GM19463 (cell line): ENCODE results near the gene DSTYK.
"Not testable (repeated sequence)": the region's sequence is repeated elsewhere in the genome, so short reads cannot be mapped to it uniquely, and the experiment has no call there.

Experiments
- ATAC-seq: cut with Tn5 transposase; IDR thresholded peaks from one replicate; pipeline ENCODE4 v1.9.1; 2021; ENCODE audit warnings: mild to moderate bottlenecking, moderate library complexity; ENCODE audit not compliant: unreplicated experiment

DSTYK gene

DNA sequence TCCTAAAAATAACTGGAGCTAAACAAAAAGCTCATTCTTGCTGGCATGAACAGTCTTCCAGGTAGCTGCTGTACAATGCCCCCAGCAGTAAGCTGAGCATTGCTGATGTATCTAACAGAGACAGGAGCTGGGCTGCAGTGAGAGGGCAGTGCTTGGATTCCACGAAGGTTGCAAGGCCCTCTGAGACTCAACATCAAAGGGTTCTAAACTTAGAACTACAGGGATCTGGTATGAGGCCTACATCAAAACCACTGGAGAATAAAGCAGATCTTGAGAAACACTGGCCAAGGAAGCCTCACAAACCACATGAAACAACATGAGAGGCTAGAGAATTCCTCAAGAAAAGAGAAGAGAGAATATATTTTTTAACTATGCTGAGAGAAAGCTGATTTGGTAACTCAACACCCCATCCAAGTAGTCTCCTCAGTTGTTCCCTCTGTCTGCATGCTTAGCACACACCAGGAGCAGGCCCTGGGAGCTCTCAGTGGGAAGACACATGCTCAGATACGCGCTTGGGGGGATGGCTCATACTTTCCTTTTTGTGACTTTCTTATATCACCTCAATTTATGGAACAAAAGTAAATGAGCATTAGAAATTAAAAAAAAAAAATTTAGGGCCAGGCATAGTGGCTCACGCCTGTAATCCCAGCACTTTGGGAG is 27.7 kb downstream of the DSTYK start:
- no peak for ATAC-seq

- no peak for ATAC-seq
These were observed 28.6 kb downstream of the DSTYK start for GRCh38 chr1:205182930-205183329.

- ATAC-seq, result not testable (repeated sequence)
These were observed 31.2 kb downstream of the DSTYK start for GRCh38 chr1:205180331-205180730.

GRCh38 chr1:205179842-205180241 is 31.7 kb downstream of the DSTYK start:
- ATAC-seq, result no peak

DNA sequence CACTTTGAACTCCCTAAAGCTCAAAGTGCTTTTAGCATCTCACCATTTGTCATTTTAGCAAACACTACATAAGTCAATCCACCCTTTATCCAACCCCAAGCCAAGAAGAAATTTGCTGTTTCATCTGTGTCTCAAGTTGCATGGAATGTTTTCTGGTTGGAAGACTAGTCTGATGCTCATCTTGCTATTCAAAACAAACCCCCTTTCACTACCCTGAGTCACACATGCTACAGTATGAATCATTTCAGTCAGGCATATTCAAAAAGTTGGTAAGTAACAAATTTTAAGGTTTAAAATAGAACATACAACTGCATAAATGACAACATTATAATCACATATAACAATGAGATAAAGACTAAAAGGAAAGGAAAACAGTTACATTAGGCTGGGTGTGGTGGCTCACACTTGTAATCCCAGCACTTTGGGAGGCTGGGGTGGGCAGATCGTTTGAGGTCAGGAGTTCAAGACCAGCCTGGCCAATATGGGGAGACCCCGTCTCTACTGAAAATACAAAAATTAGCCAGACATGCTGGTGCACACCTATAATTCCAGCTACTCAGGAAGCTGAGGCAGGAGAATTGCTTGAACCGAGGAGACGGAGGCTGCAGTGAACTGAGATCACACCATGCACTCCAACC is 38.7 kb downstream of the DSTYK start:
- ATAC-seq, result no peak

- no peak for ATAC-seq
These were observed 40.1 kb downstream of the DSTYK start for GRCh38 chr1:205171369-205171768.

GRCh38 chr1:205170532-205171269 is 40.8 kb downstream of the DSTYK start:
- ATAC-seq, result no peak

- no peak for ATAC-seq
These were observed 42.3 kb downstream of the DSTYK start for GRCh38 chr1:205169248-205169647.

GRCh38 chr1:205168291-205168690 is 43.2 kb downstream of the DSTYK start:
- ATAC-seq, result no peak

GRCh38 chr1:205162301-205162700 is 49.2 kb downstream of the DSTYK start:
- no peak for ATAC-seq

GRCh38 chr1:205161076-205161475 is 50.4 kb downstream of the DSTYK start:
- ATAC-seq, result no peak

DNA sequence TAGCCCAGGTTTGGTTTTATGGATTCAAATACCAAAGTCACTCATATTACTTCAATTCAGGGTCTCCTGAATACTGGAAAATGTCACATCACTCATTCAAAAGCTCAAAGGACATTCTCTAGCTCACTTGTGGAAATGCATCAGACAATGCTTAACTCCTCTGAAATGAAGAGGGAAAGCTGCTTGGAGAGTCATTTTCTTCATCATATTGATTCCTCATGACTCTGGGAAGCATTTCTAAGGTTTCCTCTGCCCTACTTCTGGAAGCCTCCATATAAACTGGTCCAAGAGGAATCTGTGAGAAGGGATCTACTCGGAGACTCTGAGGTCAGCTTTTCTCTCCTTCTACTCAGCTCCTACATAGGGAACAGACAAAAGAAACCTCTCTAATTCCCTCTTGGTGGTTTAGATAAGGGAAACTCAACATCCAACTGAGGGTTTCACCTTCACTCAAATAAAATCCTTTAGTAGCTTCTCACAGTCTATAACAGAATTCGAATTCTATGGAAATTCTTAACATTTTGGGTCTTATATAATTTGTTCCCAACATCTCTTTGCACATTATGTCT is 53.4 kb downstream of the DSTYK start:
- ATAC-seq, result no peak

GRCh38 chr1:205155665-205156377 is 55.7 kb downstream of the DSTYK start:
- ATAC-seq, result not testable (repeated sequence)

- ATAC-seq, result no peak
These were observed 59.0 kb downstream of the DSTYK start for GRCh38 chr1:205152505-205152904.

DNA sequence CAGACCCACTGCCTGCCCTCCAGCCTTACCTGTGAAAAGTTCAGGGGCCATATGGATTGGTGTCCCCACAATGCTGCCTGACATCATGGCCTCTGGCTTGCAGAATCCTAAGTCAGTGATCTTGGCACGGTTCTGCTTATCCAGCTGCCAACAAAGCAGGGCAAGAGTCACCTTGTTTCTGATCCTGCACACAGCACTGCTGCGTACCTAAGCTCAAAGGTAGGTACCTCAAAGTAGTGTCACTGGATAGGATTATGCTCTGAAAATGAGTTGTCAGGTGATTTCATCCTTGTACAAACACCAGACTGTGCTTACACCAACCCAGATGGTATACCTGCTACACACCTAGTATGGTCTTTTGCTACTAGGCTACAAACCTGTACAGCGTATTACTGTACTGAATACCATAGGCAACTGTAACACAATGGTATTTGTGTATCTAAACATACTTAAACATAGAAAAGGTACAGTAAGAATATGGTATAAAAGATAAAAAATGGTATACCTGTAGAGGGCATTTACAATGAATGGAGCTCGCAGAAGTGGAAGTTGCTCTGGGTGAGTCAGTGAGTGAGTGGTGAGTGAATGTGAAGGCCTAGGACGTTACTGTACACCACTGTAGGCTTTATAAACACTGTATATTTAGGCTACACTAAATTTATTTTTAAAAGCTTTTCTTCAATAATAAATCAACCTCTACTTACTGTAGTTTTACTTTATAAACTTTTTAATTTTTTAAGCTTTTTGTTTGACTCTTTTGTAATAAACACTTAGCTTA is 60.7 kb downstream of the DSTYK start:
- ATAC-seq, result no peak

DNA sequence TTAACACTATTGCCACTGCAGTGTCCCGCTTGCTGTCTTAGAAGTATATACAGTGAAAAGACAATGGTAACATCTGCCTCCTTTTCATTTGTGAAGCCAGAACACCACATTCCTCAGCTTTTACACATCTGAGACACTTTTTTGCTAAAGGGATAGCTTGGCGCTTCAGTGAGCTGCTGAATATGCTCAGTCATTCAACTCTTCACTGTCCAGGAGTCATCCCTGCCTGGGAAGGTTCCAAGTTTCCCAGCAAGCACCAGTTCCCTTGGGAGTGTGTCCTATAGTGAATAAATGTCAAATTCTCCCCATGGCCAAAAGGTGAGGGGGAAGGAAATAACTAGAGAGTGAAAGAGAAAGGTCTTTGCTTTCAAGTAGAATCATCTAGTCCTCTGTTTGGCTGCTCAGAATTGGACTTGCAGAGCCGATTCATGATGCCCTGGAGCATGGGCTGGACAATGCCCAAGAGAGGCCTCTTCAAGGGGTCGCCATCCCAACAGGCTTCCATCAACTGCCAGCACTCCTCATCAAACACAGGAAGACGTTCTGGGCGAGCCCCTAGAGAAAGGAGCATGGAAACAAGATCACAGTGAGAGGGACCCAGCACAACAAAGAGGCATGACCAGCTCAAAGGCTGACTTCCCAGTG is 64.2 kb downstream of the DSTYK start:
- ATAC-seq, result no peak

DNA sequence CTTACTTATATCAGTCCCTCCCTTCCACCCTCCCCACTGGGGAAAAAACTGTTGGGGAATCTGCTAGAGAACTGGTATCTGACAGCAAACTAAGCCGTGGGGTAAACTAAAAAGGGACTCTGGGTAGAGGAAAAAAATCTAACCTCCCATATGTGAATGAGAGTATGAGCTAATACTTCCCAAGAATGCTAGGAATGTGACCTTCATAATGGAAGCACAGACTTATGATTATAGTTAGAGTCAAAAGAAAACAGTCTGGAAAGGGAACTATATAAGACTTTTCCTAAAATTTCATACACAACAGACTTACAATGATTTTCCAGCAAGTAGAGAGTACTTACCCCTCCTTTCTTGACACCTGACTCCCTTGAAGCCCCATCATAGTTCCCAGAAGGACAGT is 66.8 kb downstream of the DSTYK start:
- no peak for ATAC-seq

- ATAC-seq, result no peak
These were observed 67.3 kb downstream of the DSTYK start for GRCh38 chr1:205144046-205144720.

GRCh38 chr1:205142102-205142469 is 69.4 kb downstream of the DSTYK start:
- no peak for ATAC-seq
